Endometrial microvascular endothelial cells (primary cell): ENCODE measurements around the gene STK32C. TPM values are rescaled to one million over a fixed set of nuclear protein-coding genes. Genes with fewer than 3 reads are reported as not detected.

ENCODE experiments used
- in situ Hi-C: cut with HindIII; loops from 2 replicates; pipeline ENCODE4 v1.10.0; 2017; ENCODE audit warnings: low sequenced_read_pairs, low pct_unique_long_range_greater_than_20kb; ENCODE audit errors: inconsistent ontology term
- total RNA-seq: library from RNA; depleted of rRNA; stranded (reverse); fragments of >200 nt; gene quantifications from one replicate; pipeline ENCODE4 v1.2.3, GENCODE V29; 2015; ENCODE audit errors: inconsistent ontology term

STK32C gene
- total RNA-seq, 1 donor from 2014 or later = 16.8 TPM

GRCh38 chr10:132199268-132199853, 108.4 kb downstream of the STK32C start:
- in situ Hi-C loops = no loop called here

DNA sequence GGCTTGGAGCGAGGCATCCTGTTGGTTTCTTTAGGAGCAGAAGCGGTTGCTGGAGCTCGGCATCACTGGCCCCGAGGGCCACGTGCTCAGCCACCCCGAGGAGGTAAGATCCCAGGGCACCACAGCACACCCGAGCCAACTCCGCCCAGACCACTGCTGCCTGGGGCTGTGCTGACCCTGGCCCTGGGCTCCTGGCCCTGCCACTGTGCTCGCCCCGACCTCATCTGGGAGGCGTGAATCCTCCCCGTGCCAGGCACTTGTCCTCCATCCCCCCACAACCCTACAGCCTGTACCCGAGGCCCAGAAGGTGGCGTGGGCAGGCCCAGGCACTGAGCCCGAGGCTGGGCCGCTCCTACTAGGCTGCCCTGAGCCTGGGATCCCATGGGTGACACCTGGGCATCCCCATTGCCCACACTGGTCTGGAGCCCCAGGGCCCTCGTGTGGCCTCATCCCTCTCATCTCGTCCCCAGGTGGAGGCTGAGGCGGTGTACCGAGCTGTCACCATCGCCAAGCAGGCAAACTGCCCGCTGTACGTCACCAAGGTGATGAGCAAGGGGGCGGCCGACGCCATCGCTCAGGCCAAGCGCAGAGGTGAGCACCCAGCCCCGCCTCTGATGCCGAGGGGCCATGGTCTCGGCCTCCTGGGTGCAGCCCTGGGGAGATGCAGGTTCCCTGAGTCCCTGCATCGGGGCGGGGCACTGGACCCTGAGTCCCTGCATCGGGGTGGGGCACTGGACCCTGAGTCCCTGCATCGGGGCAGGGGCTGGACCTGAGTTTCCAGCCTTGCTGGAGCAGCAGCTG, 109.2 kb downstream of the STK32C start:
- in situ Hi-C loops = no loop called here

DNA sequence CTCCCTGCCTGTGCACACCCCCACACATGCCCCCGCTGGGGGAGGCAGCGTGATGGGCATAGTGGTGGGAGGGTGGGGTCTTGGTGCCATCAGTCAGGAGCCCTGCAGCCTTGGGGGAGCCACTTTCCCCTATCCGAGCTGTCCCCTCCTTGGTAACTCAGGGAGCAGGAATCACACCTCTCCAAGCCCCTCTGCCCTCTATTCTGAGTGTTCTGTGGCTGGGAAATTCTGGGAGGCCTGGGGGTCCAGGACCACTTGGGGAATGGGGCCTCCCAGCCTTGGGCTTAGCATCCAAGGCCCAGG, 109.7 kb downstream of the STK32C start:
- in situ Hi-C loops = no loop called here

DNA sequence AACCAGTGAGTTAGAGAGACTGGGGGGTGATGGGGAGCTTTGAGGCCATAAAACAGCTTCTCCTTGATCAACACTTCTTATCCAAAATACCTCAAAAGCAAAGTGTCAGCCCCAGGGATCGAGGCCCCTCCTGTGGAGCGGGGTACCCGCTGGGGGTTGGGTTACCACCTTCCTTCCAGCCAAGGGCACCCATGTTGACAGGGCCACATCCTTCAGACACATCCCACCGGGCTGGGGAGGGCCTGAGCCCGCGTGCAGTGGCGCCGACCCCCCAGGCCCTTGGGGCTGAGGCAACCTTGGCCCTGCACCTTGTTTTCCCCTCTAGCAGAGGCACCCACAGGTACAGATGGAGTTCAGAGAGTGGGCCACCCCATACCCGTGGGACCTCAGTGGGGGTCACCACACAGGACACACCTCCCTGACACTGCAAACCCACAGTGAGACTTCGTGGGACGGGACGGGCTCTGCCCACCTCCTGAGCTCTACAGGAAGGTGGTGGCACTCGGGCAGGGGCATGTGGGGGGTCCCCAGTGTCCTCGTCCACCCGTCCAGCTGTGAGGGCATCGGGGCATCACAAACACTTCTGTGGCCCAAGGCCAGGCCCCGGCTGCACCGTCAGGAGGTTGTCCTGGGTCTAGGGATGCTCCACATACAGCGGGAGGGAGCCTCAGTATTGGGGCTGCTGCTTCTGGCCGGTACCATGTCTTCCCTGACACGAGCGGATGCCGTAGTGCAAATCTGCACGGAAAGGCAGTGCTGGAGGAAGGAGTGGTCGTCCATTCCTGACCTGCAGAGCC, 110.3 kb downstream of the STK32C start:
- in situ Hi-C loops = no loop called here

DNA sequence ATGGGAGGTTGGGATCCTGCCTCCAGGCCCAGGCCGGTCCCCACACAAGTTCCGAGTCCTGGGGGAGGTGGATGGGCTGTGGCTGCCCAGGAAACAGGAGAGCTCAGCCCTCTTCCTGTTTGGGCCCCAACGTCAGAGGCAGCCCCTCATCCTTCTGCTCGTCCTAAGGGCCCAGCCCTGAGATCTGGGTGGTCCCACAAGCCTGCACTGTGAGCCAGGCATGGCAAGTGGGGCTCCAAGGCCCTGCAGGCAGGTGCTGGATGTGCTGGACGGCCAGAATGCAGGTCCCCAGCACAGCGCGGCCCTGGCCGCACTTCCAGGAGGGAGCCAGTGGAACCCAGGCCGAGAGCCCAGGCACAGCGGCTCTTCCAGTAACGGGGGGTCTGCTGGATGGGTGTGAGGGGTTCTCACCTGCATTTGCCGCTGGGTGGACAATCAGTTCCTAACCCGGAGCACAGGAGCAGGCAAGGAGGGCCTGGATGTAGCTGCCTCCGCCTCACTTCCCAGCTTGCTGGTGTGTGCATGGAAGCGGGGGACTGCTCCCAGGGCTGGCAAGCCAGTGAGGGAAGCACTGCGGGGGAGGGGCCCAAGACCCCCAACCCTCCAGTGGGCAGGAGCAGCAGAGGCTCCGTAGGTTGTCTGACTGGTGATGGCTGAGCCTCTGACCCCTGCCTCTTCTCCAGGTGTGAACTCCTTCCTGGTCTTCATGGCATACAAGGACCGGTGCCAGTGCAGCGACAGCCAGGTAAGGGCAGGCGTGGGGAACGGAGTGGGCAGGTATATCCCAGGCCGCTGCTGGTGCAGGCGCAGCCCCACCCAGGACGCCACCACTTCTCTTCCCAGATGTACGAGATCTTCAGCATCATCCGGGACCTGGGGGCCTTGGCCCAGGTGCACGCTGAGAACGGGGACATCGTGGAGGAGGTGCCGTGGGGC, 111.3 kb downstream of the STK32C start:
- in situ Hi-C loops = no loop called here

GRCh38 chr10:132195366-132196075, 112.2 kb downstream of the STK32C start:
- in situ Hi-C loops = no loop called here

DNA sequence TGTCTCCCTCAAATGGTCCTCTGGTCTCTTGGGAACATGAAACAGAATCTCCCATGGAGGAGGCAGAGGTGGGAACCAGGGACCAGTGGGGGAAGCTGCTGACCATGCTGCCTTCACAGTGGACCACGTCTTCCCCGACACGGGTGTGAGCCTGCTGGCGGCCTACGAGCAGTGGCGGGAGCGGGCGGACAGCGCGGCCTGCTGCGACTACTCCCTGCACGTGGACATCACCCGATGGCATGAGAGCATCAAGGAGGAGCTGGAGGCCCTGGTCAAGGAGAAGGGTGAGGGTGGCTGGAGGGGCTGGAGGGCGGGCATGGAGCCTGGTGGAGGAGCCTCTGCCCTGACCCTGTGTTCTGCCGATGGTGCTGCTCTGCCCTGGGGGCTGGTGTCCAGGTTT, 113.0 kb downstream of the STK32C start:
- in situ Hi-C loops = no loop called here

GRCh38 chr10:132193907-132194552, 113.7 kb downstream of the STK32C start:
- in situ Hi-C loops = no loop called here

GRCh38 chr10:132192991-132193665, 114.6 kb downstream of the STK32C start:
- in situ Hi-C loops = no loop called here

DNA sequence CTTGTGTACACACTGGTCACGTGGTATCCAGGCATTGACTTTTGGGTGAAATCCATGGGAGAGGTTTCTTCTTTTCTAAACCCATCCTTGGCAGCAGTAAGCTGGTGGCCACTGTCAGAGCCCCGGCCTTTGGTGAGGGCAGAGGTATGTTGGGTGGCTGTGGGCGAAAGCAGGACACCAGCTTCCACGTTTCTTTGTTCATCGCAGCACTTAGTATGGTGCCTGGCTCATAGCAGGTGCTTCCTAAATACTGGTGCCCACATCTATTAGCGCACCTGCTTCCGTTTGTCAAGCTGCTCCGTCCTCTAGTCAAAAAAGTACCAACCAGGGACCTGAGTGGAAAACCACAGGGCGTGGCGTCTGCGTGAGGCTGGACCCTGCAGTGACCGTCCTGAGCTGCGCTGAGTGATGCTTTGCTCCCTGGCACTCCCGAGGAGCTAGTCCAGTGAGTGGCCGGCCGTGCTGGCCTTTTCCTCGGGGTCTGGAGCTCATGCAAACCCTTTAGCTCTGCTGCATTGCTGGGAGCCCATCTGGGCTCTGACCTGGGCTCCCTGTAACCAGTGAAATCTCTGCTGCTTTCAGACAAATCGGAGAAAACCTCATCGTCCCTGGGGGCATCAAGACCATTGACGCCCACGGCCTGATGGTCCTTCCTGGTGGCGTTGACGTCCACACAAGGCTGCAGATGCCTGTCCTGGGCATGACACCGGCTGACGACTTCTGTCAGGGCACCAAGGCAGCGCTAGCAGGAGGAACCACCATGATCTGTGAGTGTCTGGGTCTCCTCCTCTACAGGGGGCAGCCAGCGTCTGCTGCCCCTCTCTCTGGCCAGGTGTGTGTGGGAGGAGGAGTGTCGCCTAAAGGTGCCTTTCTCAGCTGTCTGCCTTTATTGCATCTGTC, 115.4 kb downstream of the STK32C start:
- in situ Hi-C loops = no loop called here

- in situ Hi-C loops = no loop called here
Observed at GRCh38 chr10:132189810-132190422, 117.8 kb downstream of the STK32C start.

DNA sequence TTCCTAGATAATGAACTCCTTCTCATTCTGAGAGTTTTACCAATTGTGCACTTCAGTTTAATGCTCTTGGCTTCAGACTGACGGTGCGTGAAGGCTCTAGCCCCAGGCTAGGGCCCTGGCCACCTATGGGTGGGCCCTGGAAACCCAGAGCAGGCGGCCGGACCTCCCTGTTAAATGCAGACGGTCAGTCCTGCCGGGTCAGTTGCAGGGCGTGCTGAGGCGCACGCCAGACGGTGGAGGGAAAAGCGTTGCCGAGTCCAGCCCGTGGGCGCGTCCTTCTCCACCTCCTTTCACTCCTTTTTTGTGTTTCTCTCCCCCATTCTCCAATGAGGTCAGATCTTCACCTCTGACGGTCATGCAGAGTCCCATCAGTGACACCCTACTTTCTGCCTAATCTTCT, 118.7 kb downstream of the STK32C start:
- in situ Hi-C loops = no loop called here

- in situ Hi-C loops = no loop called here
Observed at GRCh38 chr10:132188331-132188730, 119.4 kb downstream of the STK32C start.

- in situ Hi-C loops = no loop called here
Observed at GRCh38 chr10:132187430-132188138, 120.2 kb downstream of the STK32C start.
